Limb (tissue), 2 donors: ENCODE measurements around the gene PTPRR.
"Not testable (repeated sequence)": the region's sequence is repeated elsewhere in the genome, so short reads cannot be mapped to it uniquely, and the experiment has no call there.

Source experiments
- DNase-seq, 2 donors: peaks; one replicate each; pipeline ENCODE4 v3.0.0-alpha.2; 2016; ENCODE audit errors: extremely low spot score in 2 of 2

The PTPRR gene

DNA sequence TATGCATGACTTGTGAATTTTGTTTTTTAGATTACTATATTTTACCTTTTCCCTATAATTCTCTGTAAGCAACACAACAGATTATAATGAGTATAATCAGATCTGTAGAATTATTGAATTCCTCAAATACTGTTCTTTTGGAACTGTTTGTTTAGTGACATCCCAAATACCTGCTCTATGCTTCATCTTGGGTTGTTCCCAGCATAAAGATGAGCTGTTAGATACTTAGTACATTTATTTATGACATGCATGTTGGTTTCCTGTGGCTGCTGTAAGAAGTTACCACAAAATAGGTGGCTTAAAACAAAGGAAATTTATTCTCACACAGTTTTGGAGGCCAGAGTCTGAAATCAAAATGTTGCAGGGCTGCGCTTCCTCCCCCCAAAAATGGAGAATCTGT, 78.4 kb downstream of the PTPRR start:
- DNase-seq: no peak

- DNase-seq: no peak
Measured at GRCh38 chr12:70840656-70841350, 79.7 kb downstream of the PTPRR start.

- no peak for DNase-seq
Measured at GRCh38 chr12:70839544-70839943, 81.0 kb downstream of the PTPRR start.

DNA sequence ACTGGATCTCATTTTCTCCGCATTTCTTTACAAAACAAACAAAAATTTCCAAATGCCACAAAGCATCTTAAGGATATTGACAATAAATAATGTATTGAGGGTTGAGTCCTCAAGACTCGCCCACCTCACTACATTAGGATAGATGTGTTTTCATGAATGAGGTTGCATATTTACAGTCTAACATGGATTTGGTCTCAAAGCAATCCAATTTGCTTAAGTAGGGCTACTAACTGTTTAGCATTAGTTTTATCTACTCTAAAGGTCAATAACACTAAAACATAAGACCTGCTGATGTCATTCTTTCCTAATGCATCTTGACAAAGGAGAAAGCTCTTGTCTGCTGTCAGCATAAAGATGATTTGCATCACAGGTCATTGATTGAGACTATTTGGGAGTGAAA, 82.4 kb downstream of the PTPRR start:
- no peak for DNase-seq

DNA sequence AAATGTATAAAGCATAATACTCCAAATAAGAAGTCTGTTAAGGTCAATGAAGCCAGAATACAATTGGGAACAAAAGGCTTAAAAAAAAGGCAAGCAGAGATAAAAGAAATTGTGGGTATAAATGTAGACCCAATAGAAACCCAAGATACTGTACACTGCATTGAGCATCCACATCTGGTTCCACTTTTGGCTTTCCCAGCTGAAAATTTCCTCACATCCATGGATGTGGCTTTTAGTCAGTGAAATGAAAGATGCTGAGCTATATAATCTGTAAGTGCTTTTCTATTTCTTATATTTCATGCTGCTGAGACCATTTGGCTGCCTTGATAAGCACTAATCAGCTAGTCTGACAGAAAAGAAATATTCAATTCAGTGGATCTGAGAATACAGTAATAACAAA, 83.5 kb downstream of the PTPRR start:
- DNase-seq: no peak

DNA sequence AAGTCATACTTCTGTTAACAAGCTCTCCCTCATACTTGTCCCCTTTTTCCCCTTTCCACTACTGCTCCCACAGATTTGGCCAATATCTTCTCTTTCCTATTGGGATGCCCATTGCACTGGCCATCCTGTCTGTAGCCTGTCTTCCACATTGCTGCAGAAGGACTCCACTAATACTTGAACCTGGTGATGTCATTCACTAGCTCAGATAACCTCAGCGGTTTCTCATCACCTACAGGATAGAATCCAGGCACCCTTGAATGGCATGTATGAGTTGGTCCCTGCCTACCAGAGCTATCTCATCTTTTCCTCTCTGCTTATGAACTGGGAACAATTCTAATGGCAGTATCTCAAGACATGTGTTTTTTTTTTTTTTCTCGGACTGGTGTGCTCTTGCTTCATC, 84.6 kb downstream of the PTPRR start:
- no peak for DNase-seq

DNA sequence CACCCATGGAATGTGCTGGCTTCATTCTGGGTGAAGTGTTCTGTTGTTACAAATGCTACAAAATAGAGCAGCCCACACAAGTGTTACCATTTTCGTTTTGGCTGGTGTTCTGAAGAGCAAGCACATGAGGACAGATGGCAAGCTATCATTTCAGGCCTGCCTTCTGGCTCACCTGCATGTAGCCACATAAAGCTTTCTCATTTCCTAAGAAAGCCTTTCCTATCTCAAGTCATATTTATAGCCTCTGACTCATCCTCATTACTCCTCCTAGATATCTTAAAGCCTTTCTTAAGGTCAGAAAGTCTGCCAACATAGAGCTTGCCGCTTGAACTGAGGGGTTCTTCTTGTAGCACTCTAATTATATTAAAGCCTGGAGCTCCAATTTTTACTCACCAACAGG, 89.0 kb downstream of the PTPRR start:
- no peak for DNase-seq

- no peak for DNase-seq
Measured at GRCh38 chr12:70830221-70831061, 90.1 kb downstream of the PTPRR start.

GRCh38 chr12:70829070-70829469, 91.5 kb downstream of the PTPRR start:
- no peak for DNase-seq

DNA sequence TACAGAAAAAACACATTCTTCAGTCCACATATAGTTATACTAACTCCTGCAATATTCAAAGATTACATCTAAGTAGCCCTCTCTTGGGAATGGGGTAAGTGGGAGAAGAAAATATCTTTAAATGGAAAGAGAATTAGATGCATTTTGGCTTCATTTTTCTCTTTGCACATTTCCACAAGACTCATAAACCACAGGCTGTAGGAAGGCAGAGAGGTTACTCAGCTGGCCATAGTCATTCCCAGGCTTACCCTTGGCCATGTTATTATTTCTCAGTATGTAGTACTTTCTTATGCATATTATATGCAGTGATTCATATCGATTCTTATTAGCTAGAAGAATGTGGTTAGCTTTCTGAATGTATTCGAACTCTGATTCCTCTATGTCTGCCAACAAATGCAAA, 92.2 kb downstream of the PTPRR start:
- DNase-seq: no peak

GRCh38 chr12:70826156-70826555, 94.4 kb downstream of the PTPRR start:
- no peak for DNase-seq

GRCh38 chr12:70824511-70824910, 96.0 kb downstream of the PTPRR start:
- no peak for DNase-seq

DNA sequence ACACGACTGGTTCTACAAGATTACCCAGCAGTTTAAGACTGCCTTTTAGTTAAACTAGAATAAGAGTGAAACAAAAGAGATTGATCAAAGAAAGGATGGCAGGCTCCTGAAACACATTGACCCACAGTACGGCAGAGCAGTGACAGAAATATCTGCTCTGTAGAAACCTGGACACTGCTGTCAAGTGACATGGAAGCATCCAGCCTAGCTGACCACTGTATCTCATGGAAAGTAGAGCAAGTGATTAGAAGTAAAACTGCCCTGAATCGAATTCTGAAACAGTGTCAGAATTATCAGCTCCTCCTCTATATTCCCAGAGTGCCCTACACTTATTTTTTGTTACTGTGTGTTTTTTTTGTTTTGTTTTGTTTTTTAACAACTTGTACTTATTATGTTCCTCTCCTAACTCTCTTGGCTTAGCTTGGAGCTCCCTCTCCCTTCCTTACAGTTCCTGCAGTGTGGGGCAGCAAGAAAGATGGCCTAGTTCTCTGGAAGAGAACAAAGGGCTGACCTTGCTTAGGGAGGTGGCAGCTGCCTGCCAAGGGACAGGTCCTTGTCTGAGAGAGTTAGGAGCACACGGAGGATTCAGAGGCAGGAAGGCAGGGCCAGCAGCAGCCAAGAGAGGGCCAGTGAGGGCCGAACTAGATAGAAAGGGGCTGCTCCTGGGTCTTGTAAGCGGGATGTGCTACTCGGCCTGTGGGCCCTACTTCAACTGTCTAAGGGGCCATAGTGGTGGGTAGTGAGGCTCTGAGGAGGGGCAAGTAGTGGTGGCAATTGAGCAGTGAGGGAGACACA, 97.2 kb downstream of the PTPRR start:
- no peak for DNase-seq

DNA sequence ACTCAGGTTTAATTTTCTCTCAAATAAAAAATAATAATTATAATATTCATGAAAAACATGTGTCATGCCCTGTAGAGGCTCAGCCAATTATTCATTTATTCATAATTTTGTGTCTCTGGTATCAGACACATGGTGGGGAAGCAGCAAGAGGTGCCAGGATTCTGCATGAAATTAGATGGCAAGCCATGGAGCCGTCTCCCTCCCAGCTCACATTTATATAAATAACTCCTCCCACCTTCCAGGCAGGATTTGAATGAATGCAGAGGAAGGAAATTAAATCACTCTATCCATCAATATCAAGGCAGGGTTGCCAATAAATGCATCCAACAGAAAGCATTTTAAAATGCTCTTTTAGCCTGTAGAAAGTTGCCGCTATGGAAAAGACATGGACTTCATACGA, 98.1 kb downstream of the PTPRR start:
- DNase-seq: no peak

- DNase-seq: no peak
Measured at GRCh38 chr12:70815971-70816391, 104.6 kb downstream of the PTPRR start.

GRCh38 chr12:70815056-70815455, 105.5 kb downstream of the PTPRR start:
- DNase-seq: no peak

DNA sequence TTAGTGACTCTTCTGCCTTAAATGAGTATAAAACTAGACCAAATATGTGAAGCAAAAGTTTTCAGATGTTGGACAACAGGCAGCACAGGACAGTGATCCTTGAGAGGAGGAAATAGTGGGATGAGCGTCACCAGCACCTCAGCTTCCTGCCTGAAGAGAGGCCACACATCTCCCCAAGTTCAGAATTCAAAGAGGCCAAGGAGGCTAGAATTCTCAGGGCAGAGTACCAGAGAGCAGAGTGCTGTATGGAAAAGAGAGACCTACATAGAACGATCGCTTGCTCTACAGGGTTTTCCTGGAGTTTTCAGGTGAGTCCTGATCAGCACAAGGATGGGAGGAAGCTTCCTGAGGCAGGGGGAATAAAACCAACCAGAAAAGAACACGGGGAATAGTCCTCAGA, 107.0 kb downstream of the PTPRR start:
- no peak for DNase-seq

DNA sequence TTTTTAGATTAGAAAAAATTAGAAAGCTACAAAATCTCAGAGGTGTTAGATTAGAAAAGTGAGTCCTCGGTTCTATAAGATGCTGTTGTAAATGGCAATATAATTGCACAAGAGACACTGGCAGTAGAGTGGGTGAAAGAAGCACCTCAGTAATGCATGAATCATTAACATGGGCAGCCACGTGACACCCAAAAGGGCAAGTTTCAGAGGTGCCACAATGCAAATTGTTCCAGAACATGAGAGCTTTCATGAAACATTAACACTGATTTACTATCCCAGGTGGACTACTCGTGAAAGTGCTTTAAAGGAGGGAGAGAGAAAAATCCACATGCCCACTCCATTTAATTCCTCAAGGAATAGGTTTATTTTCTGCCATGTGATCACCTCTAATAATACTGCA, 108.4 kb downstream of the PTPRR start:
- no peak for DNase-seq

DNA sequence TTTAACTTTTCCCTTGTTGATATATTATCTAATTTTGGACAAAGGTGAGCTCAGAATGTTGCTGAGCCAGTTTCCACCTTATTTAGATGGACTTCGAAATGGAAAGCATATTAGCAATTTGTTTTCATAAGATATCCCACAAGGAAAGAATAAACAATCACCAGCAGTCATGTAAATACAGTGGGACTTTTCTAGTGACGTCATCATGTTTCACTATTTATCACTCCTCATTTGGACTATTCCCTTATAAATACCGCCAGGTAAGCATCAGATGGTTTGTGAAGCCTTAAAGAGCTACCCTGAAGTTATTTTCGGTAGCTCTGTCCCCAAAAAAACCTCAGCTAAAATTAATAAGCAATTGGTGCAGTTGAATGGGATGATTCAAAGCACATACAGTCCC, 110.7 kb downstream of the PTPRR start:
- no peak for DNase-seq

- not testable (repeated sequence) for DNase-seq
Measured at GRCh38 chr12:70807993-70808392, 112.5 kb downstream of the PTPRR start.

GRCh38 chr12:70806827-70807226, 113.7 kb downstream of the PTPRR start:
- DNase-seq: no peak

- DNase-seq: no peak
Measured at GRCh38 chr12:70806043-70806442, 114.5 kb downstream of the PTPRR start.
